K562 (cell line): Measurements from ENCODE around the gene KRTAP2-2. TPM values are rescaled to one million over a fixed set of nuclear protein-coding genes. Genes with fewer than 3 reads are reported as not detected.
A peak's percentile ranks its signal among the peaks of the same experiment; 100 is the strongest.
"Not testable (repeated sequence)": the region's sequence is repeated elsewhere in the genome, so short reads cannot be mapped to it uniquely, and the experiment has no call there.

Experiments used
- ATAC-seq: fragments of 200-7000 bp; cut with Tn5 transposase; 3 replicates; pipeline ENCODE4 v1.9.1; 2020; ENCODE audit warnings: moderate library complexity
- BruUV-seq: library from RNA; stranded (reverse); fragments of 400-500 nt; replicated peaks from 2 replicates; lab custom pipeline; 2021; lab: Mats Ljungman, UMichigan
- CTCF ChIA-PET: fragments of 300-600 bp; formaldehyde crosslinking; extraction: SDS; loops from one replicate; lab custom pipeline; 2021; ENCODE audit warnings: low intra/inter-chr PET ratio; lab: Yijun Ruan, JAX
- POLR2A ChIA-PET: fragments of 300-600, 350-650 bp; sonication (Branson Sonifier 250); formaldehyde crosslinking; extraction: SDS; loops from one replicate; lab custom pipeline; 2021; ENCODE audit warnings: antibody characterized with exemption, inconsistent platforms; lab: Yijun Ruan, JAX
- DNase-seq, 4 experiments: peaks; one replicate each; pipeline versions ENCODE4 v3.0.0 to v3.0.0-alpha.2; 2011 to 2018; ENCODE audit warnings: low spot score in 3 of 4, mixed read lengths in 3 of 4; ENCODE audit errors: extremely low read depth in 1 of 4
- FAIRE-seq: peaks from 2 replicates; lab custom pipeline; 2011; peaks lifted over from hg19 to GRCh38; lab: Jason Lieb, UNC
- H2AFZ ChIP-seq: 2 replicates; pipeline ENCODE4 v1.6.0; 2011; ENCODE audit warnings: low read depth, low read length, control low read depth, inconsistent platforms
- H3K27ac ChIP-seq: fragments of 200-600 bp; 3 replicates; pipeline ENCODE4 v1.8.0; 2011; ENCODE audit warnings: low read depth, mild to moderate bottlenecking, control low read depth, inconsistent platforms, low read length, moderate library complexity, mixed read lengths; ENCODE audit errors: extremely low read depth
- H3K27me3 ChIP-seq, 2 experiments: fragments of 300-600 bp in 1 of 2; 2 replicates in 1 of 2; 3 replicates in 1 of 2; pipeline versions ENCODE4 v1.6.0 to v1.8.0; 2011; ENCODE audit warnings: inconsistent platforms in 2 of 2, low read length in 2 of 2, mild to moderate bottlenecking in 1 of 2, mixed read lengths in 1 of 2, moderate library complexity in 1 of 2; ENCODE audit not compliant: control insufficient read depth in 2 of 2, insufficient read depth in 2 of 2
- H3K36me3 ChIP-seq: fragments of 300-600 bp; 3 replicates; pipeline ENCODE4 v1.8.0; 2011; ENCODE audit warnings: mild to moderate bottlenecking, low read length, inconsistent platforms; ENCODE audit not compliant: control insufficient read depth, insufficient read depth
- H3K4me1 ChIP-seq, 2 experiments: fragments of 200-600 bp in 1 of 2; replicated peaks in 1 of 2; 2 replicates in 1 of 2; 3 replicates in 1 of 2; pipeline versions ENCODE4 v1.5.1 to v1.8.0; 2011; ENCODE audit warnings: inconsistent platforms in 2 of 2, low read length in 2 of 2, mild to moderate bottlenecking in 1 of 2, mixed read lengths in 1 of 2, moderate library complexity in 1 of 2; ENCODE audit not compliant: control insufficient read depth in 2 of 2, insufficient read depth in 2 of 2
- H3K4me2 ChIP-seq: 2 replicates; pipeline ENCODE4 v1.6.1; 2011; ENCODE audit warnings: low read length, control low read depth, inconsistent platforms, mixed read lengths; ENCODE audit not compliant: insufficient read depth
- H3K4me3 ChIP-seq: fragments of 200-600 bp; sonication (generic), shearing (Covaris generic); 2 replicates; pipeline ENCODE4 v1.5.1; 2016; ENCODE audit warnings: control low read depth, inconsistent platforms
- H3K79me2 ChIP-seq: fragments of 200-600 bp; 3 replicates; pipeline ENCODE4 v1.8.0; 2011; ENCODE audit warnings: low read length, inconsistent platforms; ENCODE audit not compliant: control insufficient read depth, insufficient read depth
- H3K9ac ChIP-seq, 2 experiments: 2 replicates each; pipeline versions ENCODE4 v1.6.0 to v1.6.1; 2011; ENCODE audit warnings: low read depth in 2 of 2, low read length in 2 of 2, control low read depth in 1 of 2, inconsistent platforms in 1 of 2, mild to moderate bottlenecking in 1 of 2, mixed read lengths in 1 of 2; ENCODE audit not compliant: insufficient read depth in 1 of 2
- H3K9me1 ChIP-seq: one replicate; pipeline ENCODE4 v1.6.0; 2011; ENCODE audit warnings: inconsistent platforms, mild to moderate bottlenecking, low read length, moderate library complexity; ENCODE audit not compliant: control insufficient read depth, insufficient read depth
- H3K9me3 ChIP-seq: replicated peaks from 2 replicates; pipeline ENCODE4 v1.5.1; 2011; ENCODE audit warnings: low read depth, low read length, inconsistent platforms; ENCODE audit not compliant: control insufficient read depth, insufficient read depth
- H4K20me1 ChIP-seq: replicated peaks from 2 replicates; pipeline ENCODE4 v1.6.1; 2011; ENCODE audit warnings: low read length, inconsistent platforms, mixed read lengths; ENCODE audit not compliant: control insufficient read depth, insufficient read depth
- ATF7 ChIP-seq: fragments of 450-650 bp; IDR thresholded peaks from 2 replicates; pipeline ENCODE4 v1.7.1; 2014; ENCODE audit warnings: mild to moderate bottlenecking, moderate library complexity
- CAMTA2 ChIP-seq: fragments of 250-450 bp; sonication (Bioruptor Pico); conservative IDR thresholded peaks from 2 replicates; pipeline ENCODE4 v1.5.1; 2022
- CCNT2 ChIP-seq: IDR thresholded peaks from 2 replicates; pipeline ENCODE4 v1.6.1; 2011; ENCODE audit warnings: borderline replicate concordance, low read depth, mild to moderate bottlenecking, moderate library complexity, mixed read lengths, low read length; ENCODE audit not compliant: insufficient read length; ENCODE audit errors: extremely low read depth
- CEBPB ChIP-seq: fragments of 450-650 bp; IDR thresholded peaks from 2 replicates; pipeline ENCODE4 v1.6.1; 2016; ENCODE audit warnings: missing genetic modification characterization, missing compliant biosample characterization
- CEBPG ChIP-seq, 3 experiments: fragments of 200-800 bp in 1 of 3; sonication (Bioruptor generic) in 1 of 3; sonication (generic) in 1 of 3; formaldehyde crosslinking in 1 of 3; IDR thresholded peaks in 2 of 3; conservative IDR thresholded peaks in 1 of 3; 2 replicates each; pipeline versions ENCODE4 v1.6.1 to v1.8.0; 2016 to 2022; ENCODE audit warnings: missing compliant biosample characterization in 2 of 3, missing genetic modification characterization in 2 of 3, mild to moderate bottlenecking in 1 of 3, missing genetic modification reagents in 1 of 3
- EGR1 ChIP-seq: fragments of 450-650 bp; conservative IDR thresholded peaks from 2 replicates; pipeline ENCODE4 v1.6.1; 2017; ENCODE audit warnings: mild to moderate bottlenecking
- ERF ChIP-seq: fragments of 450-650 bp; formaldehyde crosslinking; IDR thresholded peaks from 2 replicates; pipeline ENCODE4 v1.4.0; 2020; ENCODE audit warnings: mild to moderate bottlenecking, mixed read lengths
- FOSL1 ChIP-seq: fragments of 200-800 bp; sonication (Bioruptor generic); conservative IDR thresholded peaks from 2 replicates; pipeline ENCODE4 v1.6.1; 2016; ENCODE audit warnings: missing genetic modification characterization, missing compliant biosample characterization
- MAFK ChIP-seq: IDR thresholded peaks from 2 replicates; pipeline ENCODE4 v1.6.1; 2011; ENCODE audit warnings: low read length, improper control_type of control experiment
- ZNF316 ChIP-seq: fragments of 450-650 bp; IDR thresholded peaks from 2 replicates; pipeline ENCODE4 v1.6.1; 2016
- WGBS: fragments of 100-300 bp; shearing (Covaris generic); methylation state at CpG from one replicate; pipeline ENCODE4 v1.1.6; 2016; ENCODE audit warnings: low coverage, mixed read lengths; ENCODE audit not compliant: insufficient coverage; ENCODE audit errors: missing lambda C conversion rate; 5-methylcytosine and 5-hydroxymethylcytosine counted together
- in situ Hi-C: fragments of 300-500 bp; cut with MboI; formaldehyde crosslinking; loops from 4 replicates; pipeline ENCODE4 v1.15.0; 2018; ENCODE audit warnings: inconsistent platforms, mixed read lengths
- intact Hi-C: fragments of 100-400 bp; cut with micrococcal nuclease; formaldehyde crosslinking; loops from 2 replicates; pipeline ENCODE4 v1.14.2; 2022
- polyA plus RNA-seq, 8 experiments: library from polyadenylated mRNA; depleted of rRNA in 4 of 8; stranded (reverse) in 5 of 8; unstranded in 3 of 8; fragments of >200 nt; fragmentation: Nextera tagmentation in 2 of 8; fragmentation: Illumina TruSeq in 1 of 8; extraction: Ambion mirVana in 2 of 8; extraction: Trizol in 1 of 8; gene quantifications; 2 replicates each; pipeline versions ENCODE4 v1.2.1 to v1.2.3, GENCODE V29; 2011 to 2014; ENCODE audit warnings: inconsistent platforms in 1 of 8, missing spikeins in 1 of 8
- total RNA-seq, 7 experiments: library from RNA; depleted of rRNA in 6 of 7; stranded (reverse); fragments of >200 nt in 6 of 7; fragmentation: Illumina TruSeq in 2 of 7; extraction: Trizol in 2 of 7; gene quantifications; 2 replicates each; pipeline versions ENCODE4 v1.2.1 to v1.2.3, GENCODE V29; 2011 to 2021; ENCODE audit warnings: low replicate concordance in 1 of 7
- TF ChIP-seq, protein P1 (sequence below), 2 experiments: IDR thresholded peaks; 2 replicates each; pipeline ENCODE4 v1.6.1; 2012; ENCODE audit warnings: improper control_type of control experiment in 2 of 2, low read depth in 2 of 2, low read length in 2 of 2, borderline replicate concordance in 1 of 2

The KRTAP2-2 gene
- total and polyA plus RNA-seq, 9 of the 15 experiments (the other 6 are each of a cell fraction or from before 2014, with no cell fraction given), result not detected

DNA sequence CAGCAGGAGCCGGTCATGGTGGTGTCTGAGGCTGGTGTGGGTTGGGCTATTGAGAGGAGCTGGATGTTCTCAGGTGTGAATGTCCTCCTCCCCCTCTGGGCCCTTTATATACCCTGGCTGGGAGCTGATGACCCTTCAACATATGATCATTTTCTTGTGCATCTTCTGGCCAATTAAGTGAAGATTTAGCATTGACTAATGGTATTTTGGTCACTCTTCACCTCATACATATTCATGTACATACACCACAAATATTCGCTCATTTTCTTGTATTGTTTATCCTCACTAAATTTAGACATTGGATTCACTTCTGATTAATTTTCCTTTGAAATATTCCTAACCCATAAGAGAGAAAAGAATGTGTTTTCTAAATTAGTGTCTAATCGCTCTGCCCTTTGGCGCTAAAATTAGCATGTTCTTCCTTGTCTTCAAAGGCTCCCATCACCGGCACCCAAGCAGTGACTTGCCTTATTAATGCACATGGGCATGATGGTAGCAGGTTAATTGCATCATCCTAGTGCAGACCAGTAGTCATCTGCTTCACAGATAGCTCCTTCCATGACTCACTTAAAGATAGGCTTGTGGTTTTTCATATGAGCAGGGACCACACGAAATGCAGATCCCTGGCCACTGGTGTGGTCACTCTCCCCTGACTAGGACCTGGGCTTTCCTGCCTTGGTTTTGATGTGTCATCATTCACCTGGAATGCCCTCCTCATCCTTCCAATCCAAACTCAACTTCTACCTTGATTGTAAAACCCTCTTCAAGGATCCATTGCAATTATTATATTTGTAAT is 11.0 kb upstream of the KRTAP2-2 start, which contains the start of gene KRTAP2-4 (continued):
- TF ChIP-seq, protein P1, sequence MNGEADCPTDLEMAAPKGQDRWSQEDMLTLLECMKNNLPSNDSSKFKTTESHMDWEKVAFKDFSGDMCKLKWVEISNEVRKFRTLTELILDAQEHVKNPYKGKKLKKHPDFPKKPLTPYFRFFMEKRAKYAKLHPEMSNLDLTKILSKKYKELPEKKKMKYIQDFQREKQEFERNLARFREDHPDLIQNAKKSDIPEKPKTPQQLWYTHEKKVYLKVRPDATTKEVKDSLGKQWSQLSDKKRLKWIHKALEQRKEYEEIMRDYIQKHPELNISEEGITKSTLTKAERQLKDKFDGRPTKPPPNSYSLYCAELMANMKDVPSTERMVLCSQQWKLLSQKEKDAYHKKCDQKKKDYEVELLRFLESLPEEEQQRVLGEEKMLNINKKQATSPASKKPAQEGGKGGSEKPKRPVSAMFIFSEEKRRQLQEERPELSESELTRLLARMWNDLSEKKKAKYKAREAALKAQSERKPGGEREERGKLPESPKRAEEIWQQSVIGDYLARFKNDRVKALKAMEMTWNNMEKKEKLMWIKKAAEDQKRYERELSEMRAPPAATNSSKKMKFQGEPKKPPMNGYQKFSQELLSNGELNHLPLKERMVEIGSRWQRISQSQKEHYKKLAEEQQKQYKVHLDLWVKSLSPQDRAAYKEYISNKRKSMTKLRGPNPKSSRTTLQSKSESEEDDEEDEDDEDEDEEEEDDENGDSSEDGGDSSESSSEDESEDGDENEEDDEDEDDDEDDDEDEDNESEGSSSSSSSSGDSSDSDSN (IDR thresholded peaks at IDR 0.05; ENCODE audit: borderline replicate concordance in 1 of 2, low read depth in 2 of 2, low read length in 2 of 2), result no peak
- TF ChIP-seq ERF (CRISPR knock-in tag) (no peak), FOSL1 (tag) (peak; percentile 99), ATF7 (peak; percentile 92), CEBPG (CRISPR knock-in tag; IDR thresholded peaks at IDR 0.05) (peak; percentile 89), CEBPG (tag; conservative IDR thresholded peaks at IDR 0.05 in 1 of 2, IDR thresholded peaks at IDR 0.05 in 1 of 2) (peak; percentile 98 to 99), MAFK (peak; percentile 25; the same call in 1 of the 2 replicates), CAMTA2 (CRISPR knock-in tag) (no peak), EGR1 (no peak), CCNT2 (no peak), CEBPB (peak; percentile 91), ZNF316 (peak; percentile 36; the same call in 1 of the 2 replicates)

DNA sequence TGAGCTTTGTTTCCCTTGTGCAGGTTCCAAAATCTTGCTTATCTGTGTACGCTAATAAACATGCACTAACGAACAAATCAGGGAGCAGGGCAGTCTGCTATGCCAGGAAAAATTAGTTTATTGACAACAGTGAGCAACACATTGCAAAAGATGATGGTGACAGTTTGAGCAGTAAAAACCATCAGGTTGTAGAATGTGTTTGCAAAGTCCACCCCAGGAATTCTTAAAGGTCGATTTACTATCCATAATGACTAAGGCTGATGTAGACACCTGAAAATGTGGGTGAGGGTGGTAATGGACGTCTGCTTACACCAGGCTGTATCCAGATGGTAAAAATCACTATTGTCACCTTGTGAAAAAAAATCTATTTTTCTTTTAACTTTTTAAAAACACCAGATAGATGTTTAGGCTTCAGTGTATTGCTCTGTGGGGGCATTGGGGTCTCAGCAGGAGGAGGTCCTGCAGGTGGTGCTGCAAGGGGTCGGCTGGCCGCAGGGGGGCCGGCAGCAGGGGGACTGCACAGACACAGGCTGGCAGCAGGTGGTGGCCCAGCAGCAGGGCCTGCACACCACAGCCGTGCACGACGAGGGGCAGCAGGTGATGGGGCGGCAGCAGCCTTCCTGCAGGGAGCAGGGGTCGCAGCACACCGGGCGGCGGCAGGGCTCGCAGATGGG is 10.1 kb upstream of the KRTAP2-2 start:
- H3K79me2 ChIP-seq, H3K9me3 ChIP-seq, FAIRE-seq, H2AFZ ChIP-seq, H3K4me1 ChIP-seq, ATAC-seq, H3K9ac ChIP-seq, POLR2A ChIA-PET, intact Hi-C loops, H3K27ac ChIP-seq, H3K27me3 ChIP-seq, CTCF ChIA-PET, H3K4me2 ChIP-seq, H3K36me3 ChIP-seq, H3K9me1 ChIP-seq, H4K20me1 ChIP-seq, BruUV-seq, in situ Hi-C loops, DNase-seq, H3K4me3 ChIP-seq: not testable (repeated sequence)
- 5% methylated on average over 4 of the region's 16 CpGs for WGBS
